ENCODE measurements around the gene UFSP2.

GRCh38 chr4:185425647-185426352, at the start of gene UFSP2:
- TF ChIP-seq POLR2A (IDR thresholded peaks at IDR 0.05) (peak; percentile 64 to 70), CTCF (IDR thresholded peaks at IDR 0.05) (no peak)

Data from sigmoid colon (tissue), 3 donors.